Caco-2 (cell line): Measurements from ENCODE around the gene ANKRD49. TPM values are rescaled to one million over a fixed set of nuclear protein-coding genes. Genes with fewer than 3 reads are reported as not detected.
A peak's percentile ranks its signal among the peaks of the same experiment; 100 is the strongest.

Source experiments
- BruUV-seq: library from RNA; stranded (reverse); fragments of 400-500 nt; replicated peaks from 2 replicates; lab custom pipeline; 2021; lab: Mats Ljungman, UMichigan
- CTCF ChIA-PET: fragments of 300-600 bp; sonication (Branson Sonifier 250); formaldehyde crosslinking; loops from one replicate; lab custom pipeline; 2022; ENCODE audit warnings: antibody characterized with exemption; lab: Charles Lee
- POLR2A ChIA-PET: fragments of 300-600 bp; sonication (Branson Sonifier 250); formaldehyde crosslinking; loops from one replicate; lab custom pipeline; 2022; ENCODE audit warnings: antibody characterized with exemption; lab: Charles Lee
- DNase-seq, 2 experiments: peaks; one replicate each; pipeline versions ENCODE4 v3.0.0 to v3.0.0-alpha.2; 2020 to 2022
- H3K27me3 ChIP-seq: replicated peaks from 2 replicates; pipeline ENCODE4 v1.6.0; 2011; ENCODE audit warnings: low read length; ENCODE audit not compliant: control insufficient read depth, insufficient read depth
- H3K36me3 ChIP-seq: 2 replicates; pipeline ENCODE4 v1.5.1; 2011; ENCODE audit warnings: low read length; ENCODE audit not compliant: control insufficient read depth, insufficient read depth
- H3K4me1 ChIP-seq: fragments of 250-450 bp; sonication (Bioruptor Pico); 2 replicates; pipeline ENCODE4 v1.5.1; 2020; ENCODE audit warnings: mild to moderate bottlenecking
- H3K4me3 ChIP-seq: 2 replicates; pipeline ENCODE4 v1.5.1; 2011; ENCODE audit warnings: low read depth, mild to moderate bottlenecking, control low read depth, low read length
- H3K9me3 ChIP-seq: fragments of 250-450 bp; sonication (Bioruptor Pico); 2 replicates; pipeline ENCODE4 v1.5.1; 2020; ENCODE audit warnings: mild to moderate bottlenecking, moderate library complexity
- H3K27ac Mint-ChIP-seq: one replicate; pipeline ENCODE4 v1.8.0; 2022; ENCODE audit warnings: mixed read lengths; ENCODE audit not compliant: unreplicated experiment
- H3K27me3 Mint-ChIP-seq: one replicate; pipeline ENCODE4 v1.8.0; 2022; ENCODE audit warnings: mixed read lengths; ENCODE audit not compliant: insufficient read depth, unreplicated experiment
- H3K36me3 Mint-ChIP-seq: one replicate; pipeline ENCODE4 v1.8.0; 2022; ENCODE audit warnings: mild to moderate bottlenecking, mixed read lengths; ENCODE audit not compliant: insufficient read depth, unreplicated experiment
- H3K4me1 Mint-ChIP-seq: one replicate; pipeline ENCODE4 v1.8.0; 2022; ENCODE audit warnings: low read depth, mixed read lengths; ENCODE audit not compliant: unreplicated experiment
- H3K4me3 Mint-ChIP-seq: one replicate; pipeline ENCODE4 v1.8.0; 2022; ENCODE audit warnings: mild to moderate bottlenecking, moderate library complexity, mixed read lengths; ENCODE audit not compliant: unreplicated experiment
- H3K9me3 Mint-ChIP-seq: one replicate; pipeline ENCODE4 v1.8.0; 2022; ENCODE audit warnings: mixed read lengths; ENCODE audit not compliant: unreplicated experiment
- CTCF ChIP-seq, 2 experiments: fragments of 200-600 bp in 1 of 2; IDR thresholded peaks; 1 replicate in 1 of 2; 2 replicates in 1 of 2; pipeline versions ENCODE4 v1.5.1 to v1.8.0; 2011 to 2022; ENCODE audit warnings: antibody characterized with exemption in 1 of 2, control low read depth in 1 of 2, inconsistent platforms in 1 of 2, low read depth in 1 of 2, low read length in 1 of 2, mild to moderate bottlenecking in 1 of 2, moderate library complexity in 1 of 2; ENCODE audit not compliant: insufficient read depth in 1 of 2, severe bottlenecking in 1 of 2, unreplicated experiment in 1 of 2
- intact Hi-C: fragments of 100-400 bp; cut with micrococcal nuclease; formaldehyde crosslinking; loops from one replicate; pipeline ENCODE4 v1.10.0; 2022; ENCODE audit not compliant: unreplicated experiment
- total RNA-seq: library from RNA; stranded (reverse); gene quantifications from 2 replicates; pipeline ENCODE4 v1.2.3, GENCODE V29; 2022

ANKRD49 gene
- total RNA-seq, 1 experiment from 2014 or later: 29.2 TPM

- intact Hi-C loops: loop anchor here (10.0 kb wide), 1 partner anchor 183 kb away; no protein-coding TSS in a partner anchor
Measured at GRCh38 chr11:94507485-94507884, 13.7 kb downstream of the ANKRD49 start.

DNA sequence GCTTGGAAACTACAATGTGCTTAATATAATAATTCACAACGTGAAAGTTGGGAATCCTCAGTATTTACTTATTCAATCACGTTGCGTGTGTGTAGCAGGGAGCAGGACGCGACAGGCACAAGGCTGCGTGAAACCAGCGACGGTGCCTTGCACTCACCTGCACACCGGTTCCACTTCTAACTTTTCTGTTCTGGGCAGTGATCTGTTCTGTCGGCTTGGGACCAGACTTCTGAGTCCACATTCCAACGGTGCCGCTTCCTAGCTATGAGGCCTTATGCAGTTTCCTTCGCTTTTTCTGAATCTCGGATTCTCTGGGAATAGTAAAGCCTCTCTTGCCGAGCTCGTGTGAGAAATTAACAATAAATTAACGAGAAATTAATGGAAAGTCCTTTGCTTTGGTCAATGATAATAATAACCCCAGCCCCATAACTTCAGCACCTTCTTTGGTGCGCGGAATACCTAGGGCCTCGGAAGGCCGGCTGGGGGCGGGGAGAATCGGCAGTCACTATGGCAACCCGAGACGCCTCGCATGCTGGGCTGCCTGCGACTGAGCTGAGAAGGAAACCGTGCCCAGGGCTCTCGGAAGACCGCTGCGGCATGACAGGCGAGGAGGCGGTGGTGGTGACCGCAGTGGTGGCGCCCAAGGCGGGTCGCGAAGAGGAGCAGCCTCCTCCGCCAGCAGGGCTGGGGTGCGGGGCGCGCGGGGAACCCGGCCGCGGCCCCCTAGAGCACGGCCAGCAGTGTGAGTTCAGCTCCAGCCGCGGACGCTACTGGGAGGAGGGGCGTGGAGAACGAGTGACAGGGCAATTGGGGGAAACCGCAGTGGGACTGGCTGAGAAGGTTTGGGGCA, 18.4 kb downstream of the ANKRD49 start, which contains the start of gene C11orf97:
Gene C11orf97, plus strand, starts transcription at position 530 of the 850 bp plus-strand sequence. Its CDS starts 68 bp downstream, at position 598.
- H3K4me1 Mint-ChIP-seq: no peaks in the 10 kb centered on the region
- intact Hi-C loops: loop anchor here (10.0 kb wide), 1 partner anchor 383 kb away; no protein-coding TSS in a partner anchor
- Histone ChIP-seq H3K27me3 (no peaks in the 10 kb centered on the region), H3K9me3 (no peaks in the 10 kb centered on the region), H3K4me1 (no peaks in the 10 kb centered on the region), H3K36me3 (no peaks in the 10 kb centered on the region), H3K4me3 (peak within 1 kb of the TSS; percentile 50)
- TF ChIP-seq CTCF (IDR thresholded peaks at IDR 0.05; ENCODE audit: insufficient read depth in 1 of 2, low read depth in 1 of 2, low read length in 1 of 2, severe bottlenecking in 1 of 2, unreplicated experiment in 1 of 2): no peak
- no peaks in the 10 kb centered on the region for H3K9me3 Mint-ChIP-seq
- ChIA-PET POLR2A (no interaction called here), CTCF (interaction anchor here (0.6 to 1.4 kb wide), 4 partner anchors 9 to 495 kb away, joined by 3 to 9 read pairs (median 3); no protein-coding TSS in a partner anchor)
- peak within 1 kb of the TSS; percentile 87 for H3K4me3 Mint-ChIP-seq
- H3K36me3 Mint-ChIP-seq: no peaks in the 10 kb centered on the region
- no TSS peak for BruUV-seq
- H3K27ac Mint-ChIP-seq: peak within 1 kb of the TSS; percentile 27
- DNase-seq: peak; percentile 83 to 86
- H3K27me3 Mint-ChIP-seq: peaks cover 10% of the 10 kb centered on the region

More at GRCh38 chr11:94507485-94507884, 13.7 kb downstream of the ANKRD49 start:
- no peaks in the 10 kb centered on the region for H3K4me1 ChIP-seq
- H3K27me3 ChIP-seq: no peaks in the 10 kb centered on the region
- no peak overlapping the region for H3K4me3 ChIP-seq
- CTCF ChIA-PET: no interaction called here
- DNase-seq: no peak
- BruUV-seq: no TSS peak
- TF ChIP-seq CTCF (IDR thresholded peaks at IDR 0.05; ENCODE audit: insufficient read depth in 1 of 2, low read depth in 1 of 2, low read length in 1 of 2, severe bottlenecking in 1 of 2, unreplicated experiment in 1 of 2): no peak
- no peaks in the 10 kb centered on the region for H3K9me3 ChIP-seq
- H3K27ac Mint-ChIP-seq: no peak overlapping the region
- POLR2A ChIA-PET: no interaction called here
- H3K36me3 Mint-ChIP-seq: no peaks in the 10 kb centered on the region
- peaks cover 5% of the 10 kb centered on the region for H3K27me3 Mint-ChIP-seq
- no peaks in the 10 kb centered on the region for H3K4me1 Mint-ChIP-seq
- no peaks in the 10 kb centered on the region for H3K9me3 Mint-ChIP-seq
- H3K4me3 Mint-ChIP-seq: no peak overlapping the region
- no peaks in the 10 kb centered on the region for H3K36me3 ChIP-seq

GRCh38 chr11:94513091-94513490, 19.3 kb downstream of the ANKRD49 start:
- POLR2A ChIA-PET: no interaction called here
- CTCF ChIA-PET: interaction anchor here (0.7 to 1.4 kb wide), 3 partner anchors 8 to 74 kb away, joined by 3 to 9 read pairs (median 3); no protein-coding TSS in a partner anchor
- Mint-ChIP-seq H3K9me3 (no peaks in the 10 kb centered on the region), H3K36me3 (no peaks in the 10 kb centered on the region), H3K4me1 (no peaks in the 10 kb centered on the region), H3K4me3 (peak overlapping the region; percentile 87), H3K27ac (no peak overlapping the region), H3K27me3 (peaks cover 9% of the 10 kb centered on the region)
- no peak for DNase-seq
- Histone ChIP-seq H3K36me3 (no peaks in the 10 kb centered on the region), H3K4me3 (no peak overlapping the region), H3K27me3 (no peaks in the 10 kb centered on the region), H3K4me1 (no peaks in the 10 kb centered on the region), H3K9me3 (no peaks in the 10 kb centered on the region)
- BruUV-seq: no TSS peak
- intact Hi-C loops: loop anchor here (10.0 kb wide), 1 partner anchor 382 kb away; no protein-coding TSS in a partner anchor
- no peak for TF ChIP-seq CTCF (IDR thresholded peaks at IDR 0.05; ENCODE audit: insufficient read depth in 1 of 2, low read depth in 1 of 2, low read length in 1 of 2, severe bottlenecking in 1 of 2, unreplicated experiment in 1 of 2)
